CD14-positive monocyte (primary cell): ENCODE data around the gene NFE2L3. TPM values are rescaled to one million over a fixed set of nuclear protein-coding genes. Genes with fewer than 3 reads are reported as not detected.
A peak's percentile ranks its signal among the peaks of the same experiment; 100 is the strongest.

ENCODE experiments used
- DNase-seq, 3 donors: peaks; one replicate each; pipeline ENCODE4 v3.0.0-alpha.2; 2011 to 2022
- H2AFZ ChIP-seq: 2 replicates; pipeline ENCODE4 v1.6.0; 2012; ENCODE audit warnings: mild to moderate bottlenecking, low read depth, low read length, inconsistent platforms; ENCODE audit not compliant: insufficient read depth, poor library complexity, severe bottlenecking
- H3K27ac ChIP-seq, 2 donors: 1 replicate in 1 of 2; 2 replicates in 1 of 2; pipeline ENCODE4 v1.5.1; 2012 to 2013; ENCODE audit warnings: low read length in 2 of 2, control low read depth in 1 of 2, inconsistent platforms in 1 of 2, low read depth in 1 of 2, mild to moderate bottlenecking in 1 of 2
- H3K27me3 ChIP-seq, 2 donors: one replicate each; pipeline versions ENCODE4 v1.6.0 to v1.6.1; 2011 to 2013; ENCODE audit warnings: low read length in 2 of 2; ENCODE audit not compliant: control insufficient read depth in 2 of 2, insufficient read depth in 2 of 2
- H3K36me3 ChIP-seq, 2 donors: replicated peaks in 1 of 2; 1 replicate in 1 of 2; 2 replicates in 1 of 2; pipeline versions ENCODE4 v1.5.1 to v1.6.1; 2012 to 2013; ENCODE audit warnings: low read length in 2 of 2, control low read depth in 1 of 2, inconsistent platforms in 1 of 2, mild to moderate bottlenecking in 1 of 2; ENCODE audit not compliant: insufficient read depth in 2 of 2, control insufficient read depth in 1 of 2
- H3K4me1 ChIP-seq, 2 donors: 1 replicate in 1 of 2; 2 replicates in 1 of 2; pipeline versions ENCODE4 v1.5.1 to v1.6.1; 2012 to 2013; ENCODE audit warnings: low read length in 2 of 2, control low read depth in 1 of 2, inconsistent platforms in 1 of 2, mild to moderate bottlenecking in 1 of 2, moderate library complexity in 1 of 2; ENCODE audit not compliant: insufficient read depth in 2 of 2, control insufficient read depth in 1 of 2
- H3K4me2 ChIP-seq: replicated peaks from 2 replicates; pipeline ENCODE3; 2012; ENCODE audit warnings: low read length, moderate library complexity, mild to moderate bottlenecking; ENCODE audit not compliant: poor library complexity, severe bottlenecking; ENCODE audit errors: extremely low read depth
- H3K4me3 ChIP-seq, 3 experiments: fragments of 200-600 bp in 1 of 3; sonication (generic) in 1 of 3; replicated peaks in 1 of 3; 1 replicate in 2 of 3; 2 replicates in 1 of 3; pipeline ENCODE4 v1.5.1; 2011 to 2013; ENCODE audit warnings: low read length in 3 of 3, mild to moderate bottlenecking in 3 of 3, control low read depth in 2 of 3, low read depth in 2 of 3, inconsistent platforms in 1 of 3, moderate library complexity in 1 of 3
- H3K79me2 ChIP-seq: 2 replicates; pipeline ENCODE4 v1.6.0; 2012; ENCODE audit warnings: mild to moderate bottlenecking, control low read depth, inconsistent platforms, low read length, moderate library complexity; ENCODE audit not compliant: insufficient read depth
- H3K9ac ChIP-seq: 2 replicates; pipeline ENCODE4 v1.6.0; 2017; ENCODE audit warnings: low read length, mild to moderate bottlenecking; ENCODE audit not compliant: insufficient read depth, poor library complexity, severe bottlenecking
- H3K9me3 ChIP-seq, 2 donors: replicated peaks in 1 of 2; 1 replicate in 1 of 2; 2 replicates in 1 of 2; pipeline versions ENCODE4 v1.5.1 to v1.6.1; 2012 to 2013; ENCODE audit warnings: low read length in 2 of 2, control low read depth in 1 of 2; ENCODE audit not compliant: control insufficient read depth in 1 of 2, insufficient read depth in 1 of 2
- H4K20me1 ChIP-seq: 2 replicates; pipeline ENCODE4 v1.6.0; 2012; ENCODE audit warnings: mild to moderate bottlenecking, low read length, control low read depth, moderate library complexity; ENCODE audit not compliant: insufficient read depth
- H3K27ac Mint-ChIP-seq, 7 donors: one replicate each; pipeline ENCODE4 v1.8.0; 2020; ENCODE audit warnings: mild to moderate bottlenecking in 7 of 7, mixed read lengths in 7 of 7, moderate library complexity in 6 of 7, inconsistent platforms in 2 of 7
- H3K27me3 Mint-ChIP-seq, 3 donors: one replicate each; pipeline ENCODE4 v1.8.0; 2021 to 2022; ENCODE audit warnings: low read depth in 3 of 3, mild to moderate bottlenecking in 3 of 3, mixed read lengths in 3 of 3, moderate library complexity in 3 of 3, inconsistent platforms in 1 of 3
- H3K36me3 Mint-ChIP-seq, 2 donors: one replicate each; pipeline ENCODE4 v1.8.0; 2020; ENCODE audit warnings: mixed read lengths in 2 of 2, inconsistent platforms in 1 of 2, mild to moderate bottlenecking in 1 of 2
- H3K4me1 Mint-ChIP-seq: one replicate; pipeline ENCODE4 v1.8.0; 2020; ENCODE audit warnings: mild to moderate bottlenecking, mixed read lengths
- H3K4me3 Mint-ChIP-seq, 2 donors: one replicate each; pipeline ENCODE4 v1.8.0; 2020; ENCODE audit warnings: mild to moderate bottlenecking in 2 of 2, mixed read lengths in 2 of 2, moderate library complexity in 1 of 2
- H3K9me3 Mint-ChIP-seq, 7 donors: one replicate each; pipeline ENCODE4 v1.8.0; 2020 to 2022; ENCODE audit warnings: mixed read lengths in 7 of 7, mild to moderate bottlenecking in 6 of 7, moderate library complexity in 6 of 7, inconsistent platforms in 2 of 7
- CTCF ChIP-seq: fragments of 200-600 bp; IDR thresholded peaks from one replicate; pipeline ENCODE4 v1.8.0; 2022; ENCODE audit warnings: antibody characterized with exemption, mild to moderate bottlenecking
- WGBS: methylation state at CpG from one replicate; pipeline ENCODE4 v1.1.5; 2013; ENCODE audit warnings: missing lambda C conversion rate; ENCODE audit not compliant: insufficient coverage; 5-methylcytosine and 5-hydroxymethylcytosine counted together
- intact Hi-C, 2 donors: fragments of 100-400 bp; cut with micrococcal nuclease; formaldehyde crosslinking; loops; one replicate each; pipeline versions ENCODE4 v1.15.0 to v1.15.1; 2023
- polyA plus RNA-seq, 3 donors: library from polyadenylated mRNA; depleted of rRNA in 1 of 3; unstranded in 2 of 3; stranded (reverse) in 1 of 3; fragments of 300-500 nt in 2 of 3; fragments of >200 nt in 1 of 3; fragmentation: Illumina TruSeq in 2 of 3; gene quantifications; 1 replicate in 2 of 3; 2 replicates in 1 of 3; pipeline ENCODE4 v1.2.3, GENCODE V29; 2012 to 2021

Gene NFE2L3
- polyA plus RNA-seq, 3 donors = 4.4 to 17.2 (median 10.6) TPM

GRCh38 chr7:26213807-26214515 is 62.0 kb downstream of the NFE2L3 start:
- H3K79me2 ChIP-seq = peaks cover 25% of the 10 kb centered on the region
- H3K9ac ChIP-seq = no peak overlapping the region
- no peaks in the 10 kb centered on the region for H3K9me3 ChIP-seq
- peaks cover 42 to 46% of the 10 kb centered on the region in 2 donors for H3K36me3 ChIP-seq
- peaks cover 25% of the 10 kb centered on the region for H4K20me1 ChIP-seq
- H3K27me3 Mint-ChIP-seq = peaks cover 0 to 2% (median 0%) of the 10 kb centered on the region in 3 donors
- WGBS = no CpG with 5 or more reads among the region's 5 CpGs
- H3K36me3 Mint-ChIP-seq = peaks cover 33 to 38% of the 10 kb centered on the region in 2 donors
- intact Hi-C loops = no loop called here
- no peak overlapping the region for H2AFZ ChIP-seq
- no peaks in the 10 kb centered on the region for H3K9me3 Mint-ChIP-seq
- H3K4me1 ChIP-seq = peaks cover 19 to 21% of the 10 kb centered on the region in 2 donors
- H3K27me3 ChIP-seq = no peaks in the 10 kb centered on the region
- H3K4me1 Mint-ChIP-seq = peaks cover 22% of the 10 kb centered on the region
- no peak overlapping the region for H3K4me3 Mint-ChIP-seq
- H3K4me3 ChIP-seq = no peak overlapping the region
- no peak overlapping the region for H3K27ac Mint-ChIP-seq
- H3K4me2 ChIP-seq = no peak overlapping the region
- TF ChIP-seq CTCF = no peak
- no peak overlapping the region for H3K27ac ChIP-seq
- peak in 1 of 3 donors; percentile 25 for DNase-seq

- peaks cover 0 to 2% (median 0%) of the 10 kb centered on the region in 3 donors for H3K27me3 Mint-ChIP-seq
- H2AFZ ChIP-seq = no peak overlapping the region
- no peak overlapping the region for H3K4me3 ChIP-seq
- intact Hi-C loops = no loop called here
- WGBS = no CpG with 5 or more reads among the region's 2 CpGs
- no peak overlapping the region for H3K27ac Mint-ChIP-seq
- no peak overlapping the region for H3K9ac ChIP-seq
- H3K4me3 Mint-ChIP-seq = no peak overlapping the region
- H3K4me1 ChIP-seq = peaks cover 19 to 21% of the 10 kb centered on the region in 2 donors
- no peaks in the 10 kb centered on the region for H3K9me3 ChIP-seq
- peaks cover 5% of the 10 kb centered on the region for H4K20me1 ChIP-seq
- peaks cover 21 to 25% of the 10 kb centered on the region in 2 donors for H3K36me3 ChIP-seq
- H3K9me3 Mint-ChIP-seq = peaks cover 0 to 1% (median 0%) of the 10 kb centered on the region in 7 donors
- H3K36me3 Mint-ChIP-seq = peaks cover 17 to 18% of the 10 kb centered on the region in 2 donors
- H3K4me1 Mint-ChIP-seq = peaks cover 29% of the 10 kb centered on the region
- H3K27me3 ChIP-seq = no peaks in the 10 kb centered on the region
- H3K79me2 ChIP-seq = peaks cover 7% of the 10 kb centered on the region
- H3K27ac ChIP-seq = no peak overlapping the region
- DNase-seq = no peak
- no peak overlapping the region for H3K4me2 ChIP-seq
- TF ChIP-seq CTCF = no peak
These were observed 64.1 kb downstream of the NFE2L3 start for GRCh38 chr7:26216049-26216448.
